ENCODE measurements around the gene TBC1D2B.

GRCh38 chr15:78034495-78035191 lies 42.9 kb downstream of the TBC1D2B start:
- TF ChIP-seq POLR2A (IDR thresholded peaks at IDR 0.05) (no peak), CTCF (IDR thresholded peaks at IDR 0.05 in 4 of 5, conservative IDR thresholded peaks at IDR 0.05 in 1 of 5) (no peak)

Measured in gastrocnemius medialis (tissue), 4 donors.